ENCODE data around the gene KCNN3. TPM values are rescaled to one million over a fixed set of nuclear protein-coding genes. Genes with fewer than 3 reads are reported as not detected.

The KCNN3 gene
- total RNA-seq, 1 experiment from 2014 or later, result 0.73 TPM

GRCh38 chr1:154852845-154853244, 17.2 kb downstream of the KCNN3 start:
- TF ChIP-seq CTCF (conservative IDR thresholded peaks at IDR 0.05; ENCODE audit: low read depth, low read length) (no peak), EZH2 (IDR thresholded peaks at IDR 0.05; ENCODE audit: borderline replicate concordance, low read depth, low read length, poor library complexity, severe bottlenecking) (no peak)
- Histone ChIP-seq H3K36me3 (ENCODE audit: insufficient read depth, low read length, poor library complexity, severe bottlenecking) (no peaks in the 10 kb centered on the region), H3K4me3 (ENCODE audit: low read depth, low read length, poor library complexity, severe bottlenecking) (no peak overlapping the region), H3K9me3 (ENCODE audit: low read depth, low read length, poor library complexity, severe bottlenecking) (no peaks in the 10 kb centered on the region), H3K27me3 (replicated peaks; ENCODE audit: insufficient read depth, low read depth, low read length, poor library complexity) (no peaks in the 10 kb centered on the region), H3K27ac (ENCODE audit: low read depth, low read length, poor library complexity, severe bottlenecking) (no peak overlapping the region), H3K4me1 (ENCODE audit: insufficient read depth, low read length, poor library complexity, severe bottlenecking) (peaks cover 30% of the 10 kb centered on the region)
- intact Hi-C loops (cut with micrococcal nuclease; ENCODE audit: unreplicated experiment), result no loop called here
- POLR2A ChIA-PET (ENCODE audit: low non-redundant PET), result no interaction called here
- CTCF ChIA-PET, result interaction anchor here (0.6 to 0.9 kb wide), 2 partner anchors 92 to 293 kb away, joined by 3 to 4 read pairs; no protein-coding TSS in a partner anchor
- no TSS peak for BruUV-seq (replicated peaks)
- no peak for DNase-seq (ENCODE audit: low spot score)

- H3K9me3 ChIP-seq (ENCODE audit: low read depth, low read length, poor library complexity, severe bottlenecking), result no peaks in the 10 kb centered on the region
- DNase-seq (ENCODE audit: low spot score), result no peak
- intact Hi-C loops (cut with micrococcal nuclease; ENCODE audit: unreplicated experiment), result no loop called here
- H3K4me1 ChIP-seq (ENCODE audit: insufficient read depth, low read length, poor library complexity, severe bottlenecking), result peaks cover 42% of the 10 kb centered on the region
- no peak for TF ChIP-seq EZH2 (IDR thresholded peaks at IDR 0.05; ENCODE audit: borderline replicate concordance, low read depth, low read length, poor library complexity, severe bottlenecking)
- no peak overlapping the region for H3K27ac ChIP-seq (ENCODE audit: low read depth, low read length, poor library complexity, severe bottlenecking)
- no peaks in the 10 kb centered on the region for H3K36me3 ChIP-seq (ENCODE audit: insufficient read depth, low read length, poor library complexity, severe bottlenecking)
- no peaks in the 10 kb centered on the region for H3K27me3 ChIP-seq (replicated peaks; ENCODE audit: insufficient read depth, low read depth, low read length, poor library complexity)
- POLR2A ChIA-PET (ENCODE audit: low non-redundant PET), result interaction anchor here (0.6 kb wide), 1 partner anchor 17 kb away, joined by 9 read pairs; no protein-coding TSS in a partner anchor
- CTCF ChIA-PET, result no interaction called here
- no peak overlapping the region for H3K4me3 ChIP-seq (ENCODE audit: low read depth, low read length, poor library complexity, severe bottlenecking)
- BruUV-seq (replicated peaks), result no TSS peak
Observed at GRCh38 chr1:154851392-154852177, 18.5 kb downstream of the KCNN3 start.

GRCh38 chr1:154849645-154850131, 20.4 kb downstream of the KCNN3 start:
- no TSS peak for BruUV-seq (replicated peaks)
- Histone ChIP-seq H3K27ac (ENCODE audit: low read depth, low read length, poor library complexity, severe bottlenecking) (no peak overlapping the region), H3K4me1 (ENCODE audit: insufficient read depth, low read length, poor library complexity, severe bottlenecking) (peaks cover 47% of the 10 kb centered on the region), H3K36me3 (ENCODE audit: insufficient read depth, low read length, poor library complexity, severe bottlenecking) (no peaks in the 10 kb centered on the region), H3K9me3 (ENCODE audit: low read depth, low read length, poor library complexity, severe bottlenecking) (no peaks in the 10 kb centered on the region), H3K4me3 (ENCODE audit: low read depth, low read length, poor library complexity, severe bottlenecking) (no peak overlapping the region), H3K27me3 (replicated peaks; ENCODE audit: insufficient read depth, low read depth, low read length, poor library complexity) (no peaks in the 10 kb centered on the region)
- ChIA-PET POLR2A (ENCODE audit: low non-redundant PET) (no interaction called here), CTCF (no interaction called here)
- intact Hi-C loops (cut with micrococcal nuclease; ENCODE audit: unreplicated experiment), result no loop called here
- peak; percentile 40 for DNase-seq (ENCODE audit: low spot score)
- TF ChIP-seq EZH2 (IDR thresholded peaks at IDR 0.05; ENCODE audit: borderline replicate concordance, low read depth, low read length, poor library complexity, severe bottlenecking), result no peak
- no peak for TF ChIP-seq CTCF (conservative IDR thresholded peaks at IDR 0.05; ENCODE audit: low read depth, low read length)
